KOPT-K1 (cell line): ENCODE data around the gene HOXD13.

Experiments
- H3K27ac ChIP-seq: fragments of 200-600 bp; sonication (generic); 2 replicates; pipeline ENCODE4 v1.5.1; 2016; ENCODE audit warnings: antibody characterized with exemption, mild to moderate bottlenecking, low read depth, low read length; ENCODE audit not compliant: poor library complexity, severe bottlenecking
- H3K36me3 ChIP-seq: fragments of 200-600 bp; sonication (generic); 2 replicates; pipeline ENCODE4 v1.5.1; 2017; ENCODE audit warnings: antibody characterized with exemption, mild to moderate bottlenecking, low read length, moderate library complexity; ENCODE audit not compliant: insufficient read depth
- H3K9me3 ChIP-seq: fragments of 200-600 bp; sonication (generic); 2 replicates; pipeline ENCODE4 v1.5.1; 2017; ENCODE audit warnings: antibody characterized with exemption, low read length, mild to moderate bottlenecking; ENCODE audit not compliant: insufficient read depth, poor library complexity, severe bottlenecking

Gene HOXD13

DNA sequence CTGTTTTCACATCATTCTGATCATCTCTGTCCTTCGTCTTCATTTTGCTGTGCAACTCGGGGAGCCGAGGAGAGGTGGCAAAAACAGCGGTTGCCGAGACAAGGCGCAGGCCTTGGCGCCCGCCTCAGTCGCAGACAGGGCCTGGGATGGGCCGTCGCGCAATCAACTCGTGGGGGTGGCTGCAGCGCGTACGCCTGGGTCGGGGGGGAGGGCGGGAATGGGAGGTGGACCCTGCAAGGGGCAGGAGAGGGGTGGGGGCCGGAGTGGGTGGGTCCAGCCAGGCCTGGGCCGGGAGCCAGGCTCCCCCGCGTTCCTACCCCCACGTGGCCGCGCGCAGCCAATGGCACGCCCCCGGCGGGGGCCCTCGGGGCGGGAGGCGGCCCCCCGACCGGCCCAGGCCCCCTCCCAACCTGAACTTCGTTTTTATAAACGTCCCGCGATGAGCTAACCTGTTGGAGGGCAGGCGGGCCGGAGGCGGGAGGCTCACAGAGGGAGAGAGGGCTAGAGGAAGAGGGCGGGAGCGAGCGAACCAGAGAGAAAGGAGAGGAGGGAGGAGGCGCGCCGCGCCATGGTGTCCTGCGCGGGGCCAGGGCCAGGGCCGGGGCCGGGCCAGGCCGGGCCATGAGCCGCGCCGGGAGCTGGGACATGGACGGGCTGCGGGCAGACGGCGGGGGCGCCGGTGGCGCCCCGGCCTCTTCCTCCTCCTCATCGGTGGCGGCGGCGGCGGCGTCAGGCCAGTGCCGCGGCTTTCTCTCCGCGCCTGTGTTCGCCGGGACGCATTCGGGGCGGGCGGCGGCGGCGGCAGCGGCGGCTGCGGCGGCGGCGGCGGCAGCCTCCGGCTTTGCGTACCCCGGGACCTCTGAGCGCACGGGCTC, at the start of gene HOXD13:
TSS of gene HOXD13 (plus strand) at position 452 of the 875 bp plus-strand sequence. CDS start at position 622, 170 bp downstream.
- H3K36me3 ChIP-seq: no peaks in the 10 kb centered on the region
- H3K27ac ChIP-seq: no peak within 1 kb of the TSS
- no peaks in the 10 kb centered on the region for H3K9me3 ChIP-seq

DNA sequence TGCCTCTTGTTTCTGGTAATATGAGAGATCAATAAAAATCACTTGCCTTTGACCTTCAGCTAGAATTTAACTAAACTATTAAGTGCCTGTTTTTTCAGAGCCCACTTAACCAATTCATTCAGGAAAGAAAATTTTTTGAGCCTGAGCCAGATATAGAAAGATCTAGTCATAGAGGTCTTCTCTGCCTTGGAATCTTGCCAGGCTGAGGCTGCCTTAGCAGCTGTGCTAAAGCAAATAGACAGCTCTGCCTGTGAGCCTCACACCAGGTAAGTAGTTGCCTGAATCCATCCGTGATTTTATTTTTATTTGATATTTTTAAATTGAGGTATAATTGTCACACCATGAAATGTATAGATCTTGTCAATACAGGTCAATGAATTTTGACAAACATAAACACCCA, 36.1 kb upstream of the HOXD13 start:
- Histone ChIP-seq H3K9me3 (no peaks in the 10 kb centered on the region), H3K27ac (no peak overlapping the region), H3K36me3 (no peaks in the 10 kb centered on the region)

DNA sequence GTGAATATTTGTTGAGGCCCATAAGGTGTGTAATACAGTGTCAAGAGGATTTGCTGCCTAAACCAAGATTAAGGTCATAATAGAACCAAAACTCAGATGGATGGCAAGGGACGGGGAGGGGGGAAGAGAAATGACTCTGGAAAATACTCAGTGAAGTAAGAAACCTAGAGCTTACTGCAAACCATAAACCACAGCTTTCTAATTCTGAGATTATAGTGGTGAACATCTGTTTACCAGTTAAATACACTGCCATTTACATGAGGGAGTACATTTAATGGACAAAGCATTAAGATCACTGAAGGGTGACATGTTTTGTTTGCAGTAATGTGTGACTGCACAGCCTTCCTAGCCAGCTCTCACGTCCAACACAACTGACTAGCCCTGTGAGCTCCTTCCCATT, 28.6 kb upstream of the HOXD13 start:
- Histone ChIP-seq H3K36me3 (no peaks in the 10 kb centered on the region), H3K27ac (no peak overlapping the region), H3K9me3 (no peaks in the 10 kb centered on the region)

DNA sequence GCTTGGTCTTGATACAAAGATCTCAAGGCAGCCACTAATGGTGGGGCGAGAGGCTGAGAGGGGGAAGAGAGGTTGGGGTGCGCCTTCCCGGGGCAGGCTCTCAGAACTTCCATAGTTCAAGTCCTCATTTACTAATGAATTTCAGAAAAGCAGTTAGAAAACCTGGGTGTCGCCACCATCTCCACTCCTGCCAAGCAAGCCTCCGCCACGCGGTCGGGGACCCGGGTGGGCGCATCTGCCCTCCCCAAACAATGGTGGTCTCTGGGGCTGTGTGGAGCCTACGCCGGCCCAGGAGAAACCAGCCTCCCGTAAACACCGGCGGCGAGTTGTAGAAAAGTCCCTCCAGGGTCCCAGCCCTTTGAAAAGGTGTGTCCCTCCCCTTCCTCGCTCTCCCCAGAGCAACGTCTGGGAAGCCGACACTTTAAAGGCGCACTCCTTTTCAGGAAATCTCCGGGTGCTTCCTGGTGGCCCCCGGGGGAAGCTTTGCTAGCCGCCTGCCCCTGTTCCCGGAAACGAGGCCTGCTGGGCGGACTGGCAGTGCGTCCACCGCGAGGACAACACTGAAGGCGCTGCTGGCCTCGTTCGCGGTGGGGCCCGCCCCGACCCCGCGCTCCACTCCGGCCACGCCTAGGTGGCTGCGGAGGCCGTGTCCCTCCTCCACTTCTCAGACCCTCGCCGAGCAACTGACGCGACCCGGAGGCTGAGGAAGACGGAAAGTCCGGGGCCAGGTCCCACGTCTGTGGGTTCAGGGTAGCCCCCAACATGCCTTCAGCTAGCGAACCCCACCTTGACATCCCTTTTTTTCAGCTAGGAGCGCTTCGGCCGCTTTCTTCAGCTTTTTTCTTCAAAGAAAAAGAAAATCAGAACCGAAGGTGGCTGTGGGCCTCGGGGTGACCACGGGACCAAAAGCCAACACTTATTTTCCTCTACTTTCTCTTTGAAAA, 25.6 kb upstream of the HOXD13 start:
- no peaks in the 10 kb centered on the region for H3K36me3 ChIP-seq
- no peak overlapping the region for H3K27ac ChIP-seq
- H3K9me3 ChIP-seq: peaks cover 3% of the 10 kb centered on the region

DNA sequence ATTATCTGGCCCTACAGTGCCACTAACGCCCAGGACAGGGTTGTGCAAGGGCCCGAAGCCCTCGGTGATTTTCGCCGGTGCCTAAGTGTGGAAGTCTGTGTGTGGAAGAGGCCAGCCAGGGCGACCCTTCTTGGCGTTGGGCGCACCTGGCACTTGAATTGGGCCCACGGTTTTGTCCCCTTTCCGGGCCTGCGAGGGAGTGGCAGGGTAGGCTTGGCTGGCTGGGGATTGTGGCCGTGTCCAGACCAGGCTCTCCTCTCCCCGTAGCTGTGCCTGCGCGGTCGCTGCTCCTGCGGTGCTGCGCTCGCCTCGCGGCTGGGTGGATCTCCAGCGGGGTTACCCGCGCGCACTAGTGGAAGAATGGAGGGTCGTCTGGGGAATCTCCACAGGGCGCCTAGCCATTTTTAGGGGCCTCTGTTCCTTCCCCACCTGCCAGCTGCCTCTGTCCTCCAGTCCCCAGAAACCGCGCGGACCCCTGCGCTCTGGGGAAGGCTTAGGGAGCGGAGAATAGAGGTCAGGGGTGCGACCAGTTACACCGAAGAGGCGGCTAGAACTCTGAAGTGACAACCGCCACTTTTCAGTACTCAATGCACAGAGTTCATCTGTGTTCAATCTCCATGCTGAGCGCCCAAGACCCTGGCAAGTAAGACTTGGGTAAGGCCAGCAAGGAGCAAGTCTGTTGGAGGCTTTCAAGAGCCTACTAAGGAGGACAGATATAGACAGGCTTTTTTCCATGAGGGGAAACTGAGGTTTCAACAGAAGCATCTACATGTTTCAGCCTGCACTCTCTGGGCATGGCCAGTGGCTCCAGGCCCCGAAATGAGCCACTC, 24.7 kb upstream of the HOXD13 start:
- Histone ChIP-seq H3K9me3 (peaks cover 8% of the 10 kb centered on the region), H3K36me3 (no peaks in the 10 kb centered on the region), H3K27ac (no peak overlapping the region)

DNA sequence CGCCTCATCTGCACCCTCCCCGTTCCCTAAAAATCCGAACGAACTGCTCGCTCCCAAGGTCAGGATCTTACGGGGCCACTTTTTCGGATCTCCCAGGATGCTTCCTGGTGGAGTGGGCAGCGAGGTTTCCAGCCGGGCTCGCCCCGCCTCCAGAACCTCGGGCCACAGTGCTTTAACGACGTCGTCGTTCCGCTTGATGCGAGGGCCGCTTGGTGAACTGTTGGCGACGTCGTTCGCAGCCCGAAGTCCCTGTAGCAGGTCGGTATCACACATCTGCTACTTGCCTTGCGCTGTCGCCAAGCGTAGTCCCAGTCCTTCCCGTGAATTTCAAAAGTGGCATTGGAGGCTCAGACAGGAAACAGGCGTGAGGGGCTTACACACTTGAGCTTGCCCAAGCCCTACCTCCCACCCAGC, 24.1 kb upstream of the HOXD13 start:
- no peak overlapping the region for H3K27ac ChIP-seq
- peaks cover 8% of the 10 kb centered on the region for H3K9me3 ChIP-seq
- H3K36me3 ChIP-seq: no peaks in the 10 kb centered on the region

DNA sequence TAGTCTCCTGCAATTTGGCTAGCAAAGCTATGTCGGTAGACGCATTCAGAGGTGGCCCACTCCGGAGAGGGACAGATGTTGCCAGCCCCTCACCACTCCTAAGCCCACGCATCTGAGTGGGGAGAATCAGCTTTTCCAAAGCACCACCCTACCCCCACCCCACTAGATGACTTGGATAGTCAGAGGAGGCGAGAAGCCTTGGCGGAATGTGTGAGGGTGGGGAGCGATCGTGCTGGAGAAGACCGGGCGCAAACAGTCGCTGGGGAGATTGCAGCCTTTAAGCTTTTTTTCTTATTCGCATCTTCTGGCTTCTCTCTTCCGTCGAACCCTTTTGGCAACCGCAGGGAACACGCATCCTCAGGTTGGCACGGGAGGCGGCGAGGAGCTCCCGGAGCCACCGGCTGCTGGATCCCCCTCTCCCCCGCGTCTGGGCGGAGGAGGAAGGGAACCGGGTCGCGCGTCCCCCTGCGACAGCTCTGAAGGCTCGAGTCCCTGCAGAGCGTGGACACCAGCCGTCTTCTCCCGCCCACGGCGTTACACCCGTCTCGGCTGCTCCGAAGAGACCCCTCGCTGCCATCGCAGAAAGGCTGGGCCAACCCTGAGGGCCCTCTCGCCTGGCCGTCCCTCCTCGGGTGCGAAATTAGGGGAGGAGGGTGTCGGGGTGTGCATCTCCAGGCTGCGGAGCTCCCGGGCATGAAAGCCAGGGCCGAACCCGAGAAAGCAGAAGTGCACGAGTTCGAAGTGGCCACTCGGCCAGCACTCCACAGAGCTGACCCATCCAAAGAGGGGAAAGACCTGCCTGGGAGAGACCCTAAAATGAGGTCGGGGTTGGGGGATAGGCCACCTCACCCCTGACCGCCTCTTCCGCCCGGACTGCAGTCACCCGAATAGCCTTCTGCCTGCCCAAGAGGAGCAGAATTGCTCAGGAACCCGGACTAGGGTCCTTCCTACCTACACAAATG, 20.9 kb upstream of the HOXD13 start:
- Histone ChIP-seq H3K27ac (no peak overlapping the region), H3K36me3 (no peaks in the 10 kb centered on the region), H3K9me3 (peaks cover 8% of the 10 kb centered on the region)

DNA sequence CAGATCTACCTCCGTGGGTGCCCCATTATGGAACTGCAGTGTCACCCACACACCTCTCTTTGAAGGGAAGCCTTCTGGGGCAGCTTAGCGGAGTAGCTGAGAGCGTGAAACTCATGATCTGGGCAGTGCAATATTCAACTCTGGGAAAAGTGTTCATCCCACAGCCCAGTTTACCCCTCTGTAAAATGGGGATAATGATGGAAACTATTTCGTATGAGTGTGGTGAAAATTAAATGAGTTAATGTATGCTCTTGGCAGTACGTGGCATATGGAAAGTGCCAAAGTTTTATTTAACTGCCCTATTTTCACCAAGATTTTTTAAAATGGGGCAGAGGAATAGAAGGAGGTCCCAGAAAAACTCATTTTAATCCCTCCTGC, 20.2 kb upstream of the HOXD13 start:
- H3K9me3 ChIP-seq: peaks cover 8% of the 10 kb centered on the region
- no peak overlapping the region for H3K27ac ChIP-seq
- H3K36me3 ChIP-seq: no peaks in the 10 kb centered on the region

DNA sequence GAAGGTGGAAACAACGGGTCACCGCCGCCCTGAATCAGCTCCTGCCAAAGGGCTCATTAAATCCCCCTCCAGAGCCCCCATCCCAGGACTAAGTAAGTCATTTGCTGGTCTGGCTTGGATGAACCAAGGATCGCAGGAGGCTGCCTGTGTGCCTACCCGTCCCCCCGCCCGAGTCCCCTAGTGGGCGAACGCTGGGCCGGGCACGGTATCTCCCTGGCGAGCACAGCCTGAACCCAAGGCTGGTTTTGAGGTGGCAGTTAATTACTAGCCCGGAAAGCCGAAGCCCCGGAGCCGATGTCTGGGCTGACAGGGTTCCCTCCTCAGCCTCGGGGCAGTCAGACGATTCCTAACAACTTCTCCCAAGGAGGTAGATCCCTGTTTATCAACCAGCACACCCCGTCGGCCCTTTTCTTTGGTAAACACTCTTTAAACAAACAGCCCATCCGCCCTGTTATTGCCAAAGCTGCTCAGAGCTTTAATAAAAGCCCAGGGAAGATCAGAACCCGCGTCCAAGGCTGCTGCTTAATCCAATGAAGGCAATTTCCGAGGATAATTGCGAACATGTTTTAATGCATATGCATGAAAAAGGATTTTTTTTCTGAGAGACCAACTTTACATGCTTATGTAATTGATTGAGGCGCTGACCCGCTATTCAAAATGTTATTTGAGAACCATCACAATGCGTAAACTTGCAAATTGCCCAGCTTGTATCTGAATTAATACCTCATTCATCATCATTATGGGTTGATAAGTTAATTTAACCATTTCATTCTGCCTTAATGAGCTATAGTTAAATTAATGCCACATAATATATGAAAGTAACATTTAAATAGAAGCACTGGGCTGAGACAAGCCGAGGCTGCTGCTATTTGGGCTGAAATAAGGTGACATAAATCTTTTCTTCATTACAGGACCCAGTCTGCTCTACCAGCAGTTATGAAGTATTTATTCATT, 19.3 kb upstream of the HOXD13 start:
- Histone ChIP-seq H3K27ac (no peak overlapping the region), H3K9me3 (peaks cover 8% of the 10 kb centered on the region), H3K36me3 (no peaks in the 10 kb centered on the region)

DNA sequence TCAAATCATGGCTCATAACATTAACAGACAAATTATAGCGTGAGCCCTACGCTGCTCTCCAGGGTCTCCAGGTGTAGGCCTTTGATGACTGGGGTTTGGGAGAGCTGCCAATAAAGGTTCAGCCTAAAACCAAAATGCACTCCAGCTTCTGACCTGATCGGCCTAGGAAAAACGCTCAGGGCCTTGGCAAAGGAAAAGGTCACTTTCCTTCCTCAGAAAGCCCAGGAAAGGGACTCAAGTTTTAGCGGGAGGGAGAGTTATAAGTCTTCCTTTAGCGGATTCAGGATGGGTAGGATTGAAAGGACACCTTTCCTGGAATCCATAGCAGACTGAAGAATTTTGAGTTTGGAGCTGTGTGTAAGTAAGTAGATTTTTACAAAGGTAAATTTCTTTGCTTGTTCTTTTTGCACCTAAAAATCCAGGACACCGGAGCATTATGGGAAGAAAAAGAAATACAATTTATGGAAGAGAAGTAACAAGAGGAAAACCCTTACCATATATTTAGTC, 17.5 kb upstream of the HOXD13 start:
- H3K27ac ChIP-seq: no peak overlapping the region

DNA sequence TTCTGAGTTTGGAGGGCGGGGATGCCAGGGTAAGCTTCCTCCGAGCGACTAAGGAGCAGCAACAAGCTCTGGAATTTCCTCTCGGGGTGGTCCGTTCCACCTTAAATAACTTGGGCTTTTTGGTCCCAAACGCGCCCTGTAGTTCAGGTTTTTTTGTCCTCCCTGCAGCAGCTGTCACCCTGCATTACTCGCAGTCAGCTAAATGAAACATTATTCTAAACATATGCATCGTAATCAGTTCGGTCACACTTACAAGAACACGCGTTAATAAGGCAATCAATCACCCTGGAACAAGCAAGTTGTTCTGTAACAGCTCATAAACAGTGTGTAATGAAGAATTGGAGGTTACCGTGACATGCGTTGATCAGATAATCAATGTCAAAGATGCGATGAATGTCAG, 17.0 kb upstream of the HOXD13 start:
- peaks cover 22% of the 10 kb centered on the region for H3K9me3 ChIP-seq
- H3K36me3 ChIP-seq: no peaks in the 10 kb centered on the region
- H3K27ac ChIP-seq: no peak overlapping the region

More for the DNA sequence above, 17.5 kb upstream of the HOXD13 start:
- no peaks in the 10 kb centered on the region for H3K36me3 ChIP-seq
- peaks cover 22% of the 10 kb centered on the region for H3K9me3 ChIP-seq

DNA sequence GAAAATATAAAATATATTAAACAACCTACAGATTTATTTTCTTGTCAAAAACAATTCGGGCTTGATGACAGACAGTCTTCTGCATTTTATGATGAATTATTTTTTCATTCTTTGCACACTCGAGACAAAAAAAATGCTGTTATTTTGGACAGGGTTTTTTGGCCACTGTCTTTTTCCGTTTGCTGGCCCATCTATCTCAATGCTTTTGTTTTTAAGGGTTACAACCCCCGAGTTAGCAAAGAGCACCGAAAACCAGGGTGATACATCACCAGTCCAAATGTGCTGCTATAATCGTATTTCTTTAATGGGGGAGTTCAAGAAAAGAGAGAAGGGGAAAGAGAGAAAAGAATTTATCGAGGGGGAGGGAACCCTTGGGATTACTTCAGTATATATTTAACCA, 16.5 kb upstream of the HOXD13 start:
- no peaks in the 10 kb centered on the region for H3K36me3 ChIP-seq
- H3K27ac ChIP-seq: no peak overlapping the region
- H3K9me3 ChIP-seq: peaks cover 22% of the 10 kb centered on the region

DNA sequence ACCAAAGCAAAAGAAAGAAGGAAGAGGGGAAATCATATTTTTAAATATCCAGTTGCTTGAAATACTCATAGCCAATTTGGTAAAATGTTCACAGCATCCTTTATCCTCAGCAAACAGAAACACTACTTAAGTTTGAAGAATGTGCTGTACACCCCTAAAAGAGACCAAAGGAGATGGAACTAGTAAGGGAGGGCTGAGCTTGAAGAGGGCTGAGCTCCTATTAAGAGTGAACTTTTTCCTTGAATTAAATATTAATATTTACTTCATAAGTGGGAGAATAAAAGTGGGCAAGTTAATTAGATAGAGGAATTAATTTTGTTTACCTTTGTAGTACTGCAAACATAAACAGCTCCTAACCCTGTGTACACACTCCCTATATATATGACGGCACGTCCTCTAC, 15.7 kb upstream of the HOXD13 start:
- H3K36me3 ChIP-seq: no peaks in the 10 kb centered on the region
- H3K9me3 ChIP-seq: peaks cover 21% of the 10 kb centered on the region
- H3K27ac ChIP-seq: no peak overlapping the region
